Liver (tissue), 9 donors: ENCODE results near the gene VRTN. TPM values are rescaled to one million over a fixed set of nuclear protein-coding genes. Genes with fewer than 3 reads are reported as not detected.
"Not testable (repeated sequence)": the region's sequence is repeated elsewhere in the genome, so short reads cannot be mapped to it uniquely, and the experiment has no call there.

Experiments used
- DNase-seq: peaks from one replicate; pipeline ENCODE4 v3.0.0-alpha.2; 2017; ENCODE audit warnings: low spot score
- H3K27ac ChIP-seq, 2 donors: one replicate each; pipeline ENCODE4 v1.7.0; 2013; ENCODE audit warnings: inconsistent platforms in 2 of 2, low read length in 2 of 2, control low read depth in 1 of 2, low read depth in 1 of 2, mild to moderate bottlenecking in 1 of 2
- H3K27me3 ChIP-seq, 4 donors: one replicate each; pipeline versions ENCODE4 v1.6.1 to v1.7.0; 2013; ENCODE audit warnings: low read length in 3 of 4, inconsistent platforms in 1 of 4, mild to moderate bottlenecking in 1 of 4, moderate library complexity in 1 of 4; ENCODE audit not compliant: control insufficient read depth in 4 of 4, insufficient read depth in 4 of 4
- H3K36me3 ChIP-seq, 4 donors: one replicate each; pipeline versions ENCODE4 v1.6.1 to v1.7.0; 2013; ENCODE audit warnings: low read length in 3 of 4, mild to moderate bottlenecking in 3 of 4, low read depth in 1 of 4, moderate library complexity in 1 of 4; ENCODE audit not compliant: control insufficient read depth in 4 of 4, insufficient read depth in 3 of 4
- H3K4me1 ChIP-seq, 4 donors: one replicate each; pipeline versions ENCODE4 v1.6.1 to v1.7.0; 2013; ENCODE audit warnings: low read length in 3 of 4, mild to moderate bottlenecking in 3 of 4, moderate library complexity in 1 of 4; ENCODE audit not compliant: control insufficient read depth in 4 of 4, insufficient read depth in 4 of 4
- H3K4me3 ChIP-seq, 3 donors: one replicate each; pipeline versions ENCODE4 v1.6.1 to v1.7.0; 2013; ENCODE audit warnings: low read length in 3 of 3, control low read depth in 1 of 3, low read depth in 1 of 3, mild to moderate bottlenecking in 1 of 3
- H3K9ac ChIP-seq, 2 donors: one replicate each; pipeline ENCODE4 v1.7.0; 2013; ENCODE audit warnings: low read length in 2 of 2, mild to moderate bottlenecking in 2 of 2, moderate library complexity in 2 of 2, control low read depth in 1 of 2, low read depth in 1 of 2
- H3K9me3 ChIP-seq, 4 donors: one replicate each; pipeline versions ENCODE4 v1.6.1 to v1.7.0; 2013; ENCODE audit warnings: low read length in 3 of 4; ENCODE audit not compliant: control insufficient read depth in 4 of 4
- EGR1 ChIP-seq, 2 donors: IDR thresholded peaks; 2 replicates each; pipeline ENCODE4 v1.6.1; 2016 to 2018; ENCODE audit warnings: antibody characterized with exemption in 2 of 2, low read depth in 2 of 2
- FOXA1 ChIP-seq: IDR thresholded peaks from 2 replicates; pipeline ENCODE4 v1.6.1; 2016; ENCODE audit warnings: antibody characterized with exemption
- GABPA ChIP-seq, 2 donors: IDR thresholded peaks in 1 of 2; conservative IDR thresholded peaks in 1 of 2; 2 replicates each; pipeline ENCODE4 v1.6.1; 2016; ENCODE audit warnings: antibody characterized with exemption in 2 of 2, mild to moderate bottlenecking in 1 of 2, moderate library complexity in 1 of 2
- HNF4A ChIP-seq, 2 donors: conservative IDR thresholded peaks; 2 replicates each; pipeline ENCODE4 v1.6.1; 2016; ENCODE audit warnings: antibody characterized with exemption in 2 of 2, mild to moderate bottlenecking in 2 of 2
- HNF4G ChIP-seq: IDR thresholded peaks from 2 replicates; pipeline ENCODE4 v1.6.1; 2016; ENCODE audit warnings: antibody characterized with exemption
- JUND ChIP-seq, 2 donors: IDR thresholded peaks; 2 replicates each; pipeline ENCODE4 v1.6.1; 2016; ENCODE audit warnings: antibody characterized with exemption in 2 of 2
- MAX ChIP-seq: IDR thresholded peaks from 2 replicates; pipeline ENCODE4 v1.6.1; 2016; ENCODE audit warnings: antibody characterized with exemption
- NR2F2 ChIP-seq: IDR thresholded peaks from 2 replicates; pipeline ENCODE4 v1.6.1; 2016; ENCODE audit warnings: antibody characterized with exemption
- RAD21 ChIP-seq, 2 donors: IDR thresholded peaks; 2 replicates each; pipeline ENCODE4 v1.6.1; 2016; ENCODE audit warnings: antibody characterized with exemption in 2 of 2, mild to moderate bottlenecking in 2 of 2
- REST ChIP-seq: IDR thresholded peaks from 2 replicates; pipeline ENCODE4 v1.6.1; 2016; ENCODE audit warnings: antibody characterized with exemption, mild to moderate bottlenecking
- RXRA ChIP-seq, 2 donors: IDR thresholded peaks; 2 replicates each; pipeline ENCODE4 v1.6.1; 2017 to 2018; ENCODE audit warnings: antibody characterized with exemption in 2 of 2, mild to moderate bottlenecking in 1 of 2
- SP1 ChIP-seq: IDR thresholded peaks from 2 replicates; pipeline ENCODE4 v1.6.1; 2018; ENCODE audit warnings: antibody characterized with exemption, mild to moderate bottlenecking
- TAF1 ChIP-seq: conservative IDR thresholded peaks from 2 replicates; pipeline ENCODE4 v1.6.1; 2016; ENCODE audit warnings: antibody characterized with exemption, mild to moderate bottlenecking
- YY1 ChIP-seq: IDR thresholded peaks from 2 replicates; pipeline ENCODE4 v1.6.1; 2016; ENCODE audit warnings: antibody characterized with exemption, mild to moderate bottlenecking
- ZBTB33 ChIP-seq: IDR thresholded peaks from 2 replicates; pipeline ENCODE4 v1.6.1; 2016; ENCODE audit warnings: antibody characterized with exemption
- WGBS: extraction: QIAGEN DNeasy Blood & Tissue Kit; methylation state at CpG from one replicate; pipeline ENCODE4 v1.1.7; 2013; 5-methylcytosine and 5-hydroxymethylcytosine counted together
- polyA plus RNA-seq, 2 donors: library from polyadenylated mRNA; stranded (reverse) in 1 of 2; unstranded in 1 of 2; fragments of 200-250 nt in 1 of 2; fragments of >200 nt in 1 of 2; fragmentation: Nextera tagmentation in 1 of 2; extraction: Ambion mirVana in 1 of 2; gene quantifications; one replicate each; pipeline versions ENCODE4 v1.2.1 to v1.2.3, GENCODE V29; 2013 to 2015
- total RNA-seq, 2 donors: library from RNA; depleted of rRNA; stranded (reverse); fragments of >200 nt; gene quantifications; one replicate each; pipeline ENCODE4 v1.2.3, GENCODE V29; 2014
- TF ChIP-seq, protein P1 (sequence below): IDR thresholded peaks from 2 replicates; pipeline ENCODE4 v1.6.1; 2016; ENCODE audit warnings: antibody characterized with exemption
- donor health status: healthy.
- donor health status: healthy.
- donor health status: healthy.
- donor health status: healthy.
- donor health status: healthy.

VRTN gene
- total and polyA plus RNA-seq, 4 donors, result not detected

DNA sequence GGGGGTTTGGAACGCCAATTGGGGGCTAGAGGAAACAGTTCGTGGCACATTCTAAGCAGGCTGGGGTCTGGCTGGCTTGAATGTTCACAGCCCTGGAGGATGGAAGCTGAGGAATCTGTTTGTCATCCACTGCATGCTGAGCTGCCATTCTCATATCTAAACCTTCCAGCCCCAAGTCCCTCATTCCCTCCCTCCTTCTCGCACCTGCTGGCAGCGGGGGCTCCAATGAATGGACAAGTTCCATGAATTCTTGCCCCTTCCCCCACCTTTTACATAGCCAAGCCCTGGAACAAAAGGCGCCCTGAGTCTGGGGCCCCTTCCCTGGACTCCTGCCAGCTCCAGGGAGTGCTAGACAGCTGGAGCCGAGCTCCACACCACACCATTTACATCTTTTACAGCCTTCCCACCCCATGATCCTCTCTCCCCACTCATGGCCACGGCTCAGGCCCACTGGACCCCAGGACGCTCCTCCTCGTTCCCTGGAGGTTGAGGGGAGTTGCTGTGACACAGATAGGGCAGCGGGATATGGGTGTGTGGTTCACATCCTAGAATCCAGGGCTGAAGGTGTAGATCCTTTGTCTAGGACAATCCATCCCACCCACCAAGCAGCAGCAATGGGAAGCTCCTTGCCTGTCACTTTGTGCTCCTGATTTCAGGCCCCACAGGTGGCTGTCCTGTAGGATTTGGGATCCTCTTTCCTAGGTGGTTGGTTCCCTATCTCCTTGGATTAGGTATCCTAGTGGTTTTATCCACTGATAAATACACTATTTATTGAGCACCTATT is 21.7 kb upstream of the VRTN start:
- 37% methylated on average over 10 of the region's 10 CpGs for WGBS
- Histone ChIP-seq H3K36me3 (no peaks in the 10 kb centered on the region), H3K9me3 (no peaks in the 10 kb centered on the region), H3K9ac (no peak overlapping the region), H3K4me3 (no peak overlapping the region), H3K27me3 (no peaks in the 10 kb centered on the region), H3K4me1 (no peaks in the 10 kb centered on the region), H3K27ac (no peak overlapping the region)
- DNase-seq, result no peak
- TF ChIP-seq JUND (IDR thresholded peaks at IDR 0.05) (no peak), GABPA (IDR thresholded peaks at IDR 0.05 in 1 of 2, conservative IDR thresholded peaks at IDR 0.05 in 1 of 2) (no peak), RXRA (IDR thresholded peaks at IDR 0.05) (no peak), RAD21 (IDR thresholded peaks at IDR 0.05) (no peak), MAX (no peak), ZBTB33 (no peak), FOXA1 (no peak), REST (no peak), YY1 (no peak), TAF1 (no peak), HNF4G (no peak)

GRCh38 chr14:74329950-74330552 is 18.2 kb upstream of the VRTN start:
- H3K27ac ChIP-seq, DNase-seq, H3K4me1 ChIP-seq, H3K4me3 ChIP-seq, H3K9ac ChIP-seq, H3K27me3 ChIP-seq, H3K9me3 ChIP-seq, H3K36me3 ChIP-seq: not testable (repeated sequence)
- 91% methylated on average over 9 of the region's 9 CpGs for WGBS

DNA sequence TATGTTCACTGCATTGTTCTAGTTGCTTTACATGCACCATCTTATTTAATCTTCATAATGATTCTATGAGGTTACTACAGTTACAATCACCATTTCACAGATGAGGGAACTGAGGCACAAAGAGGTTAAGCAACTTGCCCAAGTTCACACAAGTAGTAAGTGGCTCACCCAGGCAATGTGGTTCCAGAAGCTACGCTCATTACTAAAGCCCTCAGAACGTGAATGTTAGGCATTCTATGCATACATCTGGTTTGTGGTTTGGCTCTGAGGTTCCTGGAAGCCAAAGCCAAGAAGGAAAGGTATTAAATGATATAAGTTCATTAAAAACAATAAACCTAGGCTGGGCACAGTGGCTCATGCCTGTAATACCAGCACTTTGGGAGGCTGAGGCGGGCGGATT is 14.4 kb upstream of the VRTN start:
- TF ChIP-seq, protein P1, sequence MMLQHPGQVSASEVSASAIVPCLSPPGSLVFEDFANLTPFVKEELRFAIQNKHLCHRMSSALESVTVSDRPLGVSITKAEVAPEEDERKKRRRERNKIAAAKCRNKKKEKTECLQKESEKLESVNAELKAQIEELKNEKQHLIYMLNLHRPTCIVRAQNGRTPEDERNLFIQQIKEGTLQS, result no peak
- TF ChIP-seq HNF4G (no peak), NR2F2 (no peak), SP1 (no peak), MAX (no peak), FOXA1 (no peak), JUND (IDR thresholded peaks at IDR 0.05) (no peak), RXRA (IDR thresholded peaks at IDR 0.05) (no peak), GABPA (IDR thresholded peaks at IDR 0.05 in 1 of 2, conservative IDR thresholded peaks at IDR 0.05 in 1 of 2) (no peak), HNF4A (conservative IDR thresholded peaks at IDR 0.05) (no peak), YY1 (no peak), RAD21 (IDR thresholded peaks at IDR 0.05) (no peak), EGR1 (IDR thresholded peaks at IDR 0.05; ENCODE audit: low read depth in 2 of 2) (no peak)
- Histone ChIP-seq H3K27me3 (no peaks in the 10 kb centered on the region), H3K4me3 (no peak overlapping the region), H3K9me3 (no peaks in the 10 kb centered on the region), H3K4me1 (no peaks in the 10 kb centered on the region), H3K27ac (no peak overlapping the region), H3K36me3 (no peaks in the 10 kb centered on the region), H3K9ac (no peak overlapping the region)
- DNase-seq, result no peak
- WGBS, result 85% methylated on average over 4 of the region's 4 CpGs
